NB4 (cell line): ENCODE measurements around the gene TMEM123.

Source experiments
- DNase-seq: peaks from one replicate; pipeline ENCODE4 v3.0.0; 2010; ENCODE audit warnings: low read depth
- H3K4me3 ChIP-seq: one replicate; pipeline ENCODE4 v1.5.1; 2011; ENCODE audit warnings: mild to moderate bottlenecking, low read depth, low read length, moderate library complexity
- MYC ChIP-seq: IDR thresholded peaks from 2 replicates; pipeline ENCODE4 v1.6.1; 2011; ENCODE audit warnings: low read depth, low read length
- POLR2A ChIP-seq: IDR thresholded peaks from 2 replicates; pipeline ENCODE4 v1.6.1; 2011; ENCODE audit warnings: mild to moderate bottlenecking; ENCODE audit not compliant: insufficient read length; ENCODE audit errors: extremely low read depth
- TF ChIP-seq, protein P1 (sequence below): IDR thresholded peaks from 2 replicates; pipeline ENCODE4 v1.6.1; 2011; ENCODE audit warnings: low read depth, low read length
- TF ChIP-seq, protein P2 (sequence below): IDR thresholded peaks from one replicate; pipeline ENCODE4 v1.5.1; 2012; ENCODE audit warnings: low read depth, low read length

TMEM123 gene

DNA sequence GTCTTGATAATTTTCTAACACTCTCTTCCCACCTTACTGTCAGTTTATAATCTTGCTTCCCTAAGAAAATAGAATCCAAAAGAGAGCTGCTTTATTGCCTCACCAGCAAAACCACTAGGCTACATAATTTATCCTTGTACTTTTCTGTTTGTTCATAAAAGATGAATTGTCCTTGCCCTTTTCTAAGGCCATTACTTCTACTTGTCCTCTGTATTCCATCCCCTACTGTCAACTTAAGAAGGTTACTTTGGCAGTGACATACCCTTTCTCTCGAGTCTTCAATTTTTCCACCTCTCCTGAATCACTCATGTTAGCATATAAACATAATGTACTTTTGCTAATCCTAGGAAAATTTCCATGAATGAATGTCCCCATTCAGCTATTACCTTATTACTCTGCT, 87.6 kb downstream of the TMEM123 start:
- DNase-seq = no peak
- H3K4me3 ChIP-seq = no peak overlapping the region
- TF ChIP-seq, protein P1, sequence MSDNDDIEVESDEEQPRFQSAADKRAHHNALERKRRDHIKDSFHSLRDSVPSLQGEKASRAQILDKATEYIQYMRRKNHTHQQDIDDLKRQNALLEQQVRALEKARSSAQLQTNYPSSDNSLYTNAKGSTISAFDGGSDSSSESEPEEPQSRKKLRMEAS = no peak
- TF ChIP-seq, protein P2, sequence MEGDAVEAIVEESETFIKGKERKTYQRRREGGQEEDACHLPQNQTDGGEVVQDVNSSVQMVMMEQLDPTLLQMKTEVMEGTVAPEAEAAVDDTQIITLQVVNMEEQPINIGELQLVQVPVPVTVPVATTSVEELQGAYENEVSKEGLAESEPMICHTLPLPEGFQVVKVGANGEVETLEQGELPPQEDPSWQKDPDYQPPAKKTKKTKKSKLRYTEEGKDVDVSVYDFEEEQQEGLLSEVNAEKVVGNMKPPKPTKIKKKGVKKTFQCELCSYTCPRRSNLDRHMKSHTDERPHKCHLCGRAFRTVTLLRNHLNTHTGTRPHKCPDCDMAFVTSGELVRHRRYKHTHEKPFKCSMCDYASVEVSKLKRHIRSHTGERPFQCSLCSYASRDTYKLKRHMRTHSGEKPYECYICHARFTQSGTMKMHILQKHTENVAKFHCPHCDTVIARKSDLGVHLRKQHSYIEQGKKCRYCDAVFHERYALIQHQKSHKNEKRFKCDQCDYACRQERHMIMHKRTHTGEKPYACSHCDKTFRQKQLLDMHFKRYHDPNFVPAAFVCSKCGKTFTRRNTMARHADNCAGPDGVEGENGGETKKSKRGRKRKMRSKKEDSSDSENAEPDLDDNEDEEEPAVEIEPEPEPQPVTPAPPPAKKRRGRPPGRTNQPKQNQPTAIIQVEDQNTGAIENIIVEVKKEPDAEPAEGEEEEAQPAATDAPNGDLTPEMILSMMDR = no peak
- no peak for TF ChIP-seq MYC
- TF ChIP-seq POLR2A = no peak

GRCh38 chr11:102361086-102362031, 91.2 kb downstream of the TMEM123 start:
- TF ChIP-seq, protein P1 = no peak
- no peak for TF ChIP-seq POLR2A
- TF ChIP-seq MYC = no peak
- TF ChIP-seq, protein P2 = no peak
- no peak overlapping the region for H3K4me3 ChIP-seq
- DNase-seq = peak; percentile 78

GRCh38 chr11:102360681-102361080, 91.9 kb downstream of the TMEM123 start:
- no peak for DNase-seq
- TF ChIP-seq, protein P2 = no peak
- TF ChIP-seq, protein P1 = no peak
- TF ChIP-seq POLR2A = no peak
- no peak for TF ChIP-seq MYC
- no peak overlapping the region for H3K4me3 ChIP-seq

DNA sequence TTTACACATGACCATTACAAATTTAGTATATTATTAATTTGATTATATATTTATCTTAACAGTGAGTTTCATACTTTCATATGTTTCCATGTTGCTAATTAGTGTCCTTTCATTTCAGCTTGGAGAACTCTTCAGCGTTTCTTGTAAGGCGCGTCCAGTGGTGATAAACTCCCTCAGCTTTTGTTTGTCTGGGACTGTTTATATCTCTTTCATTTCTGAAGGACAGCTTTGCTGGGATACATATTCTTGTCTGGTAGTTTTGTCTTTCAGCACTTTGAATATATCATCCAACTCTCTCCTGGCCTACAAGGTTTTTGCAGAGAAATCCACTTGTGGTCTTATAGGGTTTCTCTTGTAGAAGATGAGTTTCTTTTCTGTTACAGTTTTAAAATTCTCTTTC, 93.2 kb downstream of the TMEM123 start:
- no peak overlapping the region for H3K4me3 ChIP-seq
- no peak for DNase-seq
- TF ChIP-seq POLR2A = no peak
- TF ChIP-seq, protein P1 = no peak
- TF ChIP-seq, protein P2 = no peak
- no peak for TF ChIP-seq MYC

DNA sequence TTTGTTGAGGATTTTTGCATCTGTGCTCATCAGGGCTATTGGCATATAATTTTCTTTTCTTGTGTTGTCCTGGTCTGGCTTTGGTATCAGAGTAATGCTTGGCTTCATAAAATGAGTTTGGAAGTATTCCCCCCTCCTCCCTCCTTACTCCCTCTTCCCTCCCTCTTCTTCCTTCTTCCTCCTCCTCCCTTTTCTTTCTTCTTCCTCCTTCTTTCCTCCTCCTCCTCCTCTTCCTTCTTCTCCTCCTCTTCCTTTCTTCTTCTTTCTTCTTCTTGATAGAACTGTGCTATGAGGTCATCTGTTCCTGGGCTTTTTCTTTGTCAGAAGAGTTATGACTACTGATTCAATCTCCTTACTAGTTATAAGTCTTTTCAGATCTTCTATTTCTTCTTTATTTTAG, 95.4 kb downstream of the TMEM123 start:
- no peak for TF ChIP-seq MYC
- TF ChIP-seq, protein P2 = no peak
- TF ChIP-seq POLR2A = no peak
- TF ChIP-seq, protein P1 = no peak
- DNase-seq = no peak
- H3K4me3 ChIP-seq = no peak overlapping the region
